RWPE2 (cell line): ENCODE data around the gene KIAA0513.

Experiments used
- ATAC-seq: fragments of 200-7000 bp; cut with Tn5 transposase; 3 replicates; pipeline ENCODE4 v1.9.1; 2021; ENCODE audit warnings: low read depth
- DNase-seq: peaks from one replicate; pipeline ENCODE4 v3.0.0-alpha.2; 2020; ENCODE audit warnings: low spot score
- H3K27ac ChIP-seq: fragments of 450-650 bp; 2 replicates; pipeline ENCODE4 v1.5.1; 2017; ENCODE audit warnings: mild to moderate bottlenecking; ENCODE audit not compliant: poor library complexity, severe bottlenecking
- H3K27me3 ChIP-seq: fragments of 250-450 bp; sonication (Bioruptor Pico); 2 replicates; pipeline ENCODE4 v1.5.1; 2021; ENCODE audit warnings: mild to moderate bottlenecking, moderate library complexity; ENCODE audit not compliant: insufficient read depth, poor library complexity, severe bottlenecking
- H3K36me3 ChIP-seq: fragments of 250-450 bp; sonication (Bioruptor Pico); 2 replicates; pipeline ENCODE4 v1.5.1; 2020; ENCODE audit warnings: low read depth, mild to moderate bottlenecking, moderate library complexity
- H3K4me1 ChIP-seq: fragments of 250-450 bp; sonication (Bioruptor Pico); 2 replicates; pipeline ENCODE4 v1.5.1; 2021; ENCODE audit warnings: mild to moderate bottlenecking, moderate library complexity; ENCODE audit not compliant: insufficient read depth, poor library complexity, severe bottlenecking
- H3K4me3 ChIP-seq: fragments of 250-450 bp; sonication (Bioruptor Pico); 2 replicates; pipeline ENCODE4 v1.5.1; 2021; ENCODE audit warnings: mild to moderate bottlenecking, moderate library complexity; ENCODE audit not compliant: severe bottlenecking
- H3K9me3 ChIP-seq: fragments of 250-450 bp; sonication (Bioruptor Pico); 2 replicates; pipeline ENCODE4 v1.5.1; 2021; ENCODE audit warnings: mild to moderate bottlenecking, moderate library complexity; ENCODE audit not compliant: severe bottlenecking
- CTCF ChIP-seq: fragments of 450-650 bp; IDR thresholded peaks from one replicate; pipeline ENCODE4 v1.5.1; 2017; ENCODE audit warnings: mild to moderate bottlenecking, moderate library complexity; ENCODE audit not compliant: poor library complexity, severe bottlenecking

KIAA0513 gene

GRCh38 chr16:85093705-85094104 lies 66.1 kb downstream of the KIAA0513 start:
- Histone ChIP-seq H3K27ac (no peak overlapping the region), H3K9me3 (no peaks in the 10 kb centered on the region), H3K27me3 (no peaks in the 10 kb centered on the region), H3K36me3 (no peaks in the 10 kb centered on the region), H3K4me1 (peaks cover 10% of the 10 kb centered on the region), H3K4me3 (no peak overlapping the region)
- ATAC-seq: no peak
- DNase-seq: no peak
- no peak for TF ChIP-seq CTCF

GRCh38 chr16:85094176-85094805 lies 66.7 kb downstream of the KIAA0513 start:
- ATAC-seq (no peak), DNase-seq (no peak)
- Histone ChIP-seq H3K4me1 (peaks cover 9% of the 10 kb centered on the region), H3K27ac (no peak overlapping the region), H3K9me3 (no peaks in the 10 kb centered on the region), H3K27me3 (no peaks in the 10 kb centered on the region), H3K36me3 (no peaks in the 10 kb centered on the region), H3K4me3 (no peak overlapping the region)
- TF ChIP-seq CTCF: no peak

- no peak overlapping the region for H3K27ac ChIP-seq
Measured at GRCh38 chr16:85094812-85095211, 67.2 kb downstream of the KIAA0513 start.

GRCh38 chr16:85096921-85097320 lies 69.3 kb downstream of the KIAA0513 start:
- Histone ChIP-seq H3K27ac (no peak overlapping the region), H3K36me3 (no peaks in the 10 kb centered on the region), H3K27me3 (no peaks in the 10 kb centered on the region), H3K9me3 (no peaks in the 10 kb centered on the region), H3K4me3 (no peak overlapping the region), H3K4me1 (no peaks in the 10 kb centered on the region)
- DNase-seq (no peak), ATAC-seq (no peak)
- no peak for TF ChIP-seq CTCF

More at GRCh38 chr16:85094812-85095211, 67.2 kb downstream of the KIAA0513 start:
- TF ChIP-seq CTCF: no peak
- ATAC-seq (no peak; the same call in 2 of the 3 replicates), DNase-seq (no peak)
- Histone ChIP-seq H3K4me1 (peaks cover 4% of the 10 kb centered on the region), H3K9me3 (no peaks in the 10 kb centered on the region), H3K36me3 (no peaks in the 10 kb centered on the region), H3K27me3 (no peaks in the 10 kb centered on the region), H3K4me3 (no peak overlapping the region)

GRCh38 chr16:85098565-85098964 lies 71.0 kb downstream of the KIAA0513 start:
- no peaks in the 10 kb centered on the region for H3K9me3 ChIP-seq
- H3K27me3 ChIP-seq: no peaks in the 10 kb centered on the region
- H3K27ac ChIP-seq: no peak overlapping the region
- TF ChIP-seq CTCF: no peak
- ATAC-seq: no peak
- H3K4me3 ChIP-seq: no peak overlapping the region
- H3K36me3 ChIP-seq: no peaks in the 10 kb centered on the region
- H3K4me1 ChIP-seq: no peaks in the 10 kb centered on the region
- no peak for DNase-seq
